HG02885 (cell line): Measurements from ENCODE around the gene ZYG11B.
"Not testable (repeated sequence)": the region's sequence is repeated elsewhere in the genome, so short reads cannot be mapped to it uniquely, and the experiment has no call there.

Experiments
- ATAC-seq: cut with Tn5 transposase; IDR thresholded peaks from one replicate; pipeline ENCODE4 v1.9.1; 2021; ENCODE audit warnings: mild to moderate bottlenecking; ENCODE audit not compliant: unreplicated experiment, poor library complexity

Gene ZYG11B

GRCh38 chr1:52751589-52752483 lies 25.6 kb downstream of the ZYG11B start:
- no peak for ATAC-seq

DNA sequence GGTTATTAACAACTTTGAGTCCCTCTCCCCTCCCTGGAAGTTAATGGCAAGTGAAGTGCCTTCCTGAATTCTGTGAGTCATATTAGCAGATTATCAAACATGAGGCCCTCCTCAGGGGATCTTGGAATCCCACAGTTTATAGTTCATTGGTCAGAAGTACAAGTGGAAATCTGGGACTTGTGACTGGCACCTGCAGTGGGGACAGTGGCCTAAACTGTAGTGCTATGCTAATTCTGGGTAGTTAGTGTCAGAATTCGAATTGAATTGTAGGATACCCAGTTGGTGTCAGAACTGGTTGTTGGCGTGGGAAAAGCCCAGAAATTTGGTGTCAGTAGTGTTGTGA lies 26.2 kb downstream of the ZYG11B start:
- no peak for ATAC-seq

DNA sequence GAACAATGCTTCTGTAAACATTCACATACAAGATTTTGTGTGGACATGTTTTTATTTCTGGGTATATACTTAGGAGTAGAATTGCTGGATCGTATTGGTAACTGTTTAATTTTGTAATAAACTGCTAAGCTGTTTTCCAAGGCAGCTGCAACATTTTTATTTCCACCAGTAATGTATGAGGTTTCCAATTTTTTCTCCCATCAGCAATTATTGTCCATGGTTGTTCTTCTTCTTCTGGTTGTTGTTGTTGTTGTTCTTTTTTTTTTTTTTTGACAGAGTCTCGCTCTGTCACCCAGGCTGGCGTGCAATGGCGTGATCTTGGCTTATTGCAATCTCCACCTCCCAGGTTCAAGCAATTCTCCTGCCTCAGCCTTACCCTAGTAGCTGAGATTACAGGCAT lies 26.9 kb downstream of the ZYG11B start:
- ATAC-seq: no peak

DNA sequence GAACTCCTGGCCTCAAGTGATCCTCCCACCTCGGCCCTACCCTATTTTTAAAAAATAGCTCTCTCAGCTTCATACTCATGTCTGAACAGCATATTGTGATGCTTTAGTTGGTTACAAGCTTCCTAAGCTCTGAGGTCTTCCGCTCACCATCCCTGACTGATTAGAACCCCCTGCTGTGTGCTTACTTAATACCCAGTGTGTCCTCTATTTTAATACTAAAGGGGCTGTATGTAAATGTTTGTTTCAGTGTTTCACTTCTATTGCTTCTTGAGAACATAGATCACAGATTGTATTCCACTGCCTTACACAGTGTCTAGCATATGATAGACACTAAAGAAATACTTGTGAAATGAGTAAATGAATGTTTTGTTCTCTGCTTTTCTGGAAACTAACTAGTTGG lies 29.8 kb downstream of the ZYG11B start:
- no peak for ATAC-seq

GRCh38 chr1:52759908-52760307 lies 33.7 kb downstream of the ZYG11B start:
- ATAC-seq: no peak

DNA sequence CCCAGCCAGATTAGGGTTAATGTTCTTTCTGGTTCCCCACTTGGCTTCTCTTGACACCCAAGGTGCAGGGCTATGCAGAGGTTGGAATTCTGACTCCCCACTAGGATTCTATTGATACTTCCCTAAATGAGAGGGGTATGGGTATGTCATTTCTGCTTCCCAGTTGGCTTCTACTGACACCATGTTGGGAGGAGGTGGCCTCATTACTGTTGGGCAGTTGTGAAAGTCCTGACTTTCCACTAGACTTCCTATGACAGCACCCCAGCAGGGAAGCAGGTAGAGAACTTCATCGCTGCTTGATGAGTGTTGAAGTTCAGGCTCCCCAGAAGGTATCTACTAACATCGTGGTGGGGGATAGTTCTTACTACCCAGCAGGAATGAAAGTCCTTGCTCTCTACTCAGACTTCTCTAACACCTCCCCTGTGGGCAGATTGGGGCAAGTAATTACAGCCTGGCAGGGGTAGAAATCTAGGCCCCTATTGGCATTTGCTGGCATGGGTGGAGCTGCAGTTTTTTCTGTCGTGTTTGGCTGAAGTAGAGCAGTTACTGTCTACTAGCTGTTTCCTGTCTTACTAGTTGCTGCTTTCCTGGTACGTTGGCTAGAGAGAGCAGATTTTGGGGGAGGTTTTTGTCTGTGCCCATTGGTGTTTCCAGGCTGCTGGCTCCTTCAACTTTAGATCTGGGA lies 41.5 kb downstream of the ZYG11B start:
- no peak for ATAC-seq

GRCh38 chr1:52769346-52770033 lies 43.2 kb downstream of the ZYG11B start:
- no peak for ATAC-seq

DNA sequence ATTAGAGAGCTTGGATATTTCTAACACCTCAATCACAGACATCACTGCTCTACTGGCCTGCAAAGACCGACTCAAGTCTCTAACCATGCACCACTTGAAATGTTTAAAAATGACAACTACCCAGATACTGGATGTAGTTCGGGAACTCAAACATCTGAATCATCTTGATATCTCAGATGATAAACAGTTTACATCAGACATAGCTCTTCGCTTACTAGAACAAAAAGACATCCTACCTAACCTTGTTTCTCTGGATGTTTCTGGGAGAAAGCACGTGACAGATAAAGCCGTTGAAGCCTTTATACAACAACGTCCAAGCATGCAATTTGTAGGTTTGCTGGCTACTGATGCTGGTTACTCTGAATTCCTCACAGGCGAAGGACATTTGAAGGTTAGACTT lies 45.1 kb downstream of the ZYG11B start:
- no peak for ATAC-seq

DNA sequence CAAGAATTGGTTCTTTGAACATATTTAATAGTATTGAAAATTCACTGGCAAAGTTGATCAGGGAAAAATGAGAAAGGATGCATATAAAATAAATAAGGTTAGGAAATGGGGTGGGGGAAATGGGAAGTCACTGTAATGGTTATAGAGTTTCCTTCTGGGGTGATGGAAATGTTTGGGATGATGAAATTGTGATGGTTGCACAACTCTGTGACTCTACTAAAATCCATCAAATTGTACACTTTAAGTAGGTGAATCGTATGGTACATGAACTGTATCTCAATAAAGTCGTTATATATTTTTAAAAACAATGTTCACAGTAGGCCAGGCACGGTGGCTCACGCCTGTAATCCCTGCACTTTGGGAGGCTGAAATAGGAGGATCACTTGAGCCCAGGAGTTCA lies 59.9 kb downstream of the ZYG11B start:
- ATAC-seq: no peak

GRCh38 chr1:52790429-52790828 lies 64.2 kb downstream of the ZYG11B start:
- ATAC-seq: not testable (repeated sequence)

DNA sequence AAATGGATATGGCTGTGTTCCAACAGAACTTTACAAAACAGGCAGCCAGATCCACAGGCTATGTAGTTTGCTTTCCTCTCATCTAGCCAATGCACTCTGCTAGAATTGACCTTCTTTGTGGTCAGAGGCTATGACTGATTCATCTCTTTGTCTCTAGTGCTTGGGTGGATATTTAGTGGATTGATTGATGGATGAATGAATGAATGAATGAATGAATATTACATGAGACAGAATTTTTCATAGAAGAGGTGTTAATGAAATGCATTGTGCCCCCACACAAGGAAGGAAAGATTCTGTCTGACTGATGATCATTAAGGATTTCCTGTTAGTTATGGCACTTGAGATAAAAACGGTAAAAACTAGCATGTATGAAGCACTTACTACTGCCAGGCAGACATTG lies 65.8 kb downstream of the ZYG11B start:
- no peak for ATAC-seq

DNA sequence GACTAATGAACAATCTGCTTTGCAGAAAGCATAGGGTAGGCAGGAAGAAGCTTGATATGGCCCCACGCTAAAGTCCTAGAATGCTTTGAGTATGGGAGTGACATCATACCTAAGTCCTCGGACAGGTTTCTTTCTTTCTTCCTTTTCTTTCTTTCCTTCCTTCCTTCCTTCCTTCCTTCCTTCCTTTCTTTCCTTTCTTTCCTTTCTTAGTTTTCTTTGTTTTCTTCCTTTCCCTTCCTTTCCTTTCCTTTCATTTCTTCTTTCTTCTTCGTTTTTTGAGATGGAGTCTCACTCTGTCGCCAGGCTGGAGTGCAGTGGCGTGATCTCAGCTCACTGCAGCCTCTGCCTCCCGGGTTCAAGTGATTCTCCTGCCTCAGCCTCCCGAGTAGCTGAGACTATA lies 67.5 kb downstream of the ZYG11B start:
- not testable (repeated sequence) for ATAC-seq

DNA sequence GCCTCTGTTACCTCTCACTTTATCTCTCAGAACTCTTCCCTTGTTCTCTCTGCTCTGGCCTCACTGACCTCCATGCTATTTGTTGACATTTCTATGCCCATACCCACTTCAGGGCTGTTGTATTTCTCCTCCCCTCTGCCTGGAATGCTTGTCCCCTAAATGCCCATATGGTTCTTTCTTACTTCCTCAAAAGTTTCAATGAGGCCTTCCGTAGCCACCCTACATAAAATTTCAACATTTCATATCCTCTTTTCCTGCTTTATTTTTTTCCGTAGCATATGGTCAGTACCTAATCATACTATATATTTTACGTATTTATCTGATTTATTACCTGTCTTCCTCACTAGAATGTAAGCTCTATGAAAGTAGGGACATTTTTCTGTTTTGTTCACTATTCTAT lies 69.2 kb downstream of the ZYG11B start:
- no peak for ATAC-seq

DNA sequence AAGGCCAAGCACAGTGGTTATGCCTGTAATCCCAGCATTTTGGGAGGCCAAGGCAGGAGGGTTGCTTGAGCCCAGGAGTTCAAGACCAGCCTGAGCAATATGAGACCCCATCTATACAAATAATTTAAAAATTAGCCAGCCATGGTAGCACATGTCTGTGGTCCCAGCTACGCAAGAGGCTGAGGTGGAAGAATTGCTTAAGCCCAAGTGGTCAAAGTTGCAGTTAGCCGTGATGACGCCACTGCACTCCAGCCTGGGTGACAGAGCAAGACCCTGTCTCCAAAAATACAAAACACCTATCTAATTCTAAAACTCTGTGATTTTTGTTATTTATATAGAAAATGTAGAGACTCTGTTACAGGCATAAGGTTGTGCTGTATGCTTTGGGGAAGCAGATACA lies 72.1 kb downstream of the ZYG11B start:
- ATAC-seq: no peak

DNA sequence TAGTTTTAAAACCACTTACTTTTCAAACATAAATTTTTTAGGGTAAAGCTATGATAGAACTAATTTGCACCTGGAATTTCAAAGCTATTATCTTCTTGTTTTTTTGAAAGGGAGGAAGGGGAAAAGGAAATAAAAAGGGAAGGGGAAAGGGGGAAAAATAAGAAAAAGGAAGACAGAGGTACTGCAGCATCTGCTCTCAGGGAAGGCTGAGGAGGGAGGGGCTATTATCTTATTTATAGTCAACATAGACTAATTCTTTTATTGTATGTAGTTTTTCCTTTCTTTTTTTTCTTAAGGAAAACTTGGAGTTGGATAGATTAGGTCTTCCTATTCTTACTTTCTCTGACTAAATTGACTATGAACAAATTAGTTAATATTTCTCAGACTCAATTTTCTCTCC lies 74.8 kb downstream of the ZYG11B start:
- no peak for ATAC-seq

GRCh38 chr1:52804083-52804482 lies 77.8 kb downstream of the ZYG11B start:
- ATAC-seq: not testable (repeated sequence)

GRCh38 chr1:52814465-52814864 lies 88.2 kb downstream of the ZYG11B start:
- ATAC-seq: no peak

- not testable (repeated sequence) for ATAC-seq
Observed at GRCh38 chr1:52820830-52821229, 94.6 kb downstream of the ZYG11B start.

- no peak for ATAC-seq
Observed at GRCh38 chr1:52825868-52826267, 99.6 kb downstream of the ZYG11B start.

GRCh38 chr1:52834798-52835197 lies 108.5 kb downstream of the ZYG11B start:
- no peak for ATAC-seq

DNA sequence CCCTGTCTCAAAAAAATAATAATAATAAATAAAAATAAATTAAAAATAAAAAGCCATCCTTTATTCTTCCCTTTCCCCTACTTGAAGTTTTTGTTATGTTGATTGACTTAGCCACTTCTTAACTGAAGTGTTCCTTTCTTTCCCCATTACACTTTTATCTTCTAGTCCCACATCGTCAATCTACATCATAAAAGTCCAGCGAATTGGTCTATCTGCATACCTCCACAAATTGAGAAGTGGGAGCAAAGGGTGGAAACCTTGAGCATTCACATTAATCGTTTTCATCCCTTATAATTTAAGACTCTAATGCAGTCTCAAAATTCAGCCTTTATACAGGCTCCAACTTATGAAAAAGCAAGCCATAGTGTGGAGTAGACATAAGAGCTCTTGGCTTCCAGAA lies 109.8 kb downstream of the ZYG11B start:
- no peak for ATAC-seq
